HepG2 (cell line): Measurements from ENCODE around the gene CHCHD1. TPM values are rescaled to one million over a fixed set of nuclear protein-coding genes. Genes with fewer than 3 reads are reported as not detected.

ENCODE experiments used
- AKNA ChIP-seq: sonication (generic); formaldehyde crosslinking; IDR thresholded peaks from 2 replicates; pipeline ENCODE4 v1.4.0; 2020; ENCODE audit warnings: missing genetic modification reagents, borderline replicate concordance
- CREBL2 ChIP-seq: sonication (generic); formaldehyde crosslinking; IDR thresholded peaks from 2 replicates; pipeline ENCODE4 v1.8.1; 2023; ENCODE audit warnings: missing genetic modification reagents, mild to moderate bottlenecking, borderline replicate concordance
- ELF4 ChIP-seq: sonication (generic); formaldehyde crosslinking; IDR thresholded peaks from 2 replicates; pipeline ENCODE4 v1.5.0; 2020; ENCODE audit warnings: missing genetic modification reagents, mild to moderate bottlenecking, moderate library complexity, borderline replicate concordance
- FOXJ3 ChIP-seq: sonication (generic); formaldehyde crosslinking; IDR thresholded peaks from 2 replicates; pipeline ENCODE4 v1.4.0; 2020; ENCODE audit warnings: missing genetic modification reagents, mild to moderate bottlenecking, borderline replicate concordance
- KAT7 ChIP-seq: IDR thresholded peaks from 2 replicates; pipeline ENCODE4 v1.6.1; 2018; ENCODE audit warnings: borderline replicate concordance, missing compliant biosample characterization
- NFIC ChIP-seq: IDR thresholded peaks from 2 replicates; pipeline ENCODE4 v1.6.1; 2012; ENCODE audit warnings: mild to moderate bottlenecking, low read length, inconsistent platforms
- NR1H2 ChIP-seq: sonication (generic); formaldehyde crosslinking; IDR thresholded peaks from 2 replicates; pipeline ENCODE4 v1.8.1; 2022; ENCODE audit warnings: low read depth, missing genetic modification reagents, borderline replicate concordance
- PHF5A ChIP-seq: IDR thresholded peaks from one replicate; pipeline ENCODE4 v1.6.1; 2018; ENCODE audit warnings: low read depth, missing genetic modification reagents; ENCODE audit not compliant: unreplicated experiment
- POGZ ChIP-seq: sonication (generic); formaldehyde crosslinking; IDR thresholded peaks from 2 replicates; pipeline ENCODE4 v1.4.0; 2020; ENCODE audit warnings: mild to moderate bottlenecking, missing genetic modification reagents
- REST ChIP-seq, 2 experiments: IDR thresholded peaks; 2 replicates each; pipeline ENCODE4 v1.6.1; 2011 to 2012; ENCODE audit warnings: low read length in 2 of 2, borderline replicate concordance in 1 of 2, low read depth in 1 of 2, mild to moderate bottlenecking in 1 of 2, moderate library complexity in 1 of 2
- RFXAP ChIP-seq: sonication (generic); formaldehyde crosslinking; IDR thresholded peaks from 2 replicates; pipeline ENCODE4 v1.4.0; 2020; ENCODE audit warnings: missing genetic modification reagents, borderline replicate concordance
- SAFB2 ChIP-seq: sonication (generic); formaldehyde crosslinking; IDR thresholded peaks from 2 replicates; pipeline ENCODE4 v1.5.1; 2020; ENCODE audit warnings: missing genetic modification reagents, low read depth, mild to moderate bottlenecking, borderline replicate concordance
- SIN3B ChIP-seq: fragments of 150-350 bp; IDR thresholded peaks from 2 replicates; pipeline ENCODE4 v1.6.1; 2014; ENCODE audit warnings: low read length
- TFE3 ChIP-seq: IDR thresholded peaks from 2 replicates; pipeline ENCODE4 v1.6.1; 2016
- ZNF333 ChIP-seq: sonication (generic); formaldehyde crosslinking; IDR thresholded peaks from 2 replicates; pipeline ENCODE4 v1.4.0; 2020; ENCODE audit warnings: mild to moderate bottlenecking, missing genetic modification reagents, borderline replicate concordance
- ZNF350 ChIP-seq: sonication (generic); formaldehyde crosslinking; IDR thresholded peaks from 2 replicates; pipeline ENCODE4 v1.4.0; 2020; ENCODE audit warnings: mild to moderate bottlenecking, low read depth, missing genetic modification reagents, borderline replicate concordance
- polyA plus RNA-seq, 8 experiments: library from polyadenylated mRNA; depleted of rRNA in 3 of 8; stranded (reverse) in 7 of 8; unstranded in 1 of 8; fragments of >200 nt; fragmentation: Illumina TruSeq in 4 of 8; extraction: Trizol in 4 of 8; gene quantifications; 2 replicates each; pipeline versions ENCODE4 v1.2.1 to v1.2.3, GENCODE V29; 2011 to 2016; ENCODE audit warnings: low read depth in 4 of 8, missing spikeins in 1 of 8, mixed read lengths in 1 of 8; ENCODE audit not compliant: insufficient read depth in 1 of 8
- total RNA-seq, 5 experiments: library from RNA; depleted of rRNA; stranded (reverse); fragments of >200 nt; fragmentation: Illumina TruSeq; extraction: Trizol; gene quantifications; 2 replicates each; pipeline ENCODE4 v1.2.3, GENCODE V29; 2016; ENCODE audit warnings: low read depth in 1 of 5

Gene CHCHD1
- total and polyA plus RNA-seq, 2 of the 13 experiments (the other 11 are each of a cell fraction or from before 2014, with no cell fraction given): 36.9 to 71.2 TPM

- no peak for TF ChIP-seq REST (IDR thresholded peaks at IDR 0.05; ENCODE audit: borderline replicate concordance in 1 of 2, low read depth in 1 of 2, low read length in 2 of 2)
- TF ChIP-seq TFE3 (CRISPR knock-in tag): peak; percentile 62; the same call in 1 of the 2 replicates
- TF ChIP-seq SAFB2 (CRISPR knock-in tag): peak; percentile 81; the same call in 1 of the 2 replicates
- TF ChIP-seq RFXAP (CRISPR knock-in tag): no peak
- no peak for TF ChIP-seq CREBL2 (CRISPR knock-in tag)
- no peak for TF ChIP-seq NR1H2 (CRISPR knock-in tag)
- TF ChIP-seq SIN3B: no peak
- TF ChIP-seq FOXJ3: no peak
- TF ChIP-seq POGZ (CRISPR knock-in tag): no peak; the same call in 1 of the 2 replicates
- peak; percentile 23 for TF ChIP-seq PHF5A (CRISPR knock-in tag)
- peak; percentile 80 for TF ChIP-seq ZNF333 (CRISPR knock-in tag)
- TF ChIP-seq ELF4 (CRISPR knock-in tag): peak; percentile 63; the same call in 1 of the 2 replicates
- no peak for TF ChIP-seq AKNA (CRISPR knock-in tag)
- peak; percentile 89 for TF ChIP-seq ZNF350
- peak; percentile 59; the same call in 1 of the 2 replicates for TF ChIP-seq NFIC
- TF ChIP-seq KAT7 (CRISPR knock-in tag): peak; percentile 52
These were observed 37.8 kb upstream of the CHCHD1 start, which contains the start of gene SEC24C (continued) for GRCh38 chr10:73743905-73744663.
